HCT116 (cell line): ENCODE results near the gene IGSF21. TPM values are rescaled to one million over a fixed set of nuclear protein-coding genes. Genes with fewer than 3 reads are reported as not detected.

Source experiments
- ATAC-seq: fragments of 200-7000 bp; cut with Tn5 transposase; 2 replicates; pipeline ENCODE4 v1.9.1; 2020; ENCODE audit warnings: mild to moderate bottlenecking, moderate library complexity
- BruUV-seq: library from RNA; stranded (reverse); fragments of 400-500 nt; replicated peaks from 2 replicates; lab custom pipeline; 2021; lab: Mats Ljungman, UMichigan
- CTCF ChIA-PET: fragments of 300-600 bp; sonication (Branson Sonifier 250); formaldehyde crosslinking; loops from one replicate; lab custom pipeline; 2021; ENCODE audit warnings: antibody characterized with exemption; lab: Charles Lee
- POLR2A ChIA-PET: fragments of 300-600, 350-600 bp; sonication (Branson Sonifier 250); formaldehyde crosslinking; loops from one replicate; lab custom pipeline; 2021; ENCODE audit warnings: antibody characterized with exemption; lab: Charles Lee
- RAD21 ChIA-PET, 2 experiments: fragments of 300-600 bp; sonication (Branson Sonifier 250); formaldehyde crosslinking; loops; one replicate each; lab custom pipeline; 2023; ENCODE audit warnings: low total read pairs in 2 of 2; ENCODE audit not compliant: uncharacterized antibody in 2 of 2, unreplicated experiment in 2 of 2, low non-redundant PET in 1 of 2; lab: Charles Lee
- DNase-seq: peaks from one replicate; pipeline ENCODE4 v3.0.0-alpha.2; 2010; ENCODE audit warnings: low read depth, low spot score
- H2AFZ ChIP-seq: fragments of 200-600 bp; shearing (Covaris generic), sonication (generic); 2 replicates; pipeline ENCODE4 v1.6.1; 2017; ENCODE audit warnings: low read depth, mixed run types, mixed read lengths, antibody characterized with exemption, low read length; ENCODE audit not compliant: poor library complexity, severe bottlenecking
- H3K27ac ChIP-seq: 2 replicates; pipeline ENCODE4 v1.5.1; 2012; ENCODE audit warnings: low read depth, low read length
- H3K27me3 ChIP-seq: fragments of 200-600 bp; sonication (generic); 2 replicates; pipeline ENCODE4 v1.6.1; 2016; ENCODE audit warnings: mixed run types, low read length, mixed read lengths; ENCODE audit not compliant: insufficient read depth
- H3K36me3 ChIP-seq, 2 experiments: fragments of 200-500 bp in 1 of 2; fragments of 200-600 bp in 1 of 2; sonication (Bioruptor generic) in 1 of 2; sonication (generic) in 1 of 2; 2 replicates each; pipeline versions ENCODE4 v1.5.1 to v1.6.1; 2014 to 2016; ENCODE audit warnings: low read length in 2 of 2, inconsistent platforms in 1 of 2, mixed read lengths in 1 of 2, mixed run types in 1 of 2; ENCODE audit not compliant: insufficient read depth in 2 of 2, control insufficient read depth in 1 of 2
- H3K4me1 ChIP-seq, 2 experiments: fragments of 200-600 bp in 1 of 2; sonication (generic) in 1 of 2; 2 replicates each; pipeline versions ENCODE4 v1.5.1 to v1.6.1; 2012 to 2017; ENCODE audit warnings: low read length in 2 of 2, inconsistent platforms in 1 of 2, mild to moderate bottlenecking in 1 of 2, mixed read lengths in 1 of 2, mixed run types in 1 of 2, moderate library complexity in 1 of 2; ENCODE audit not compliant: insufficient read depth in 2 of 2, control insufficient read depth in 1 of 2
- H3K4me2 ChIP-seq: fragments of 200-600 bp; sonication (generic); 2 replicates; pipeline ENCODE4 v1.6.1; 2017; ENCODE audit warnings: mixed run types, low read length, mixed read lengths
- H3K4me3 ChIP-seq, 2 experiments: fragments of 200-600 bp in 1 of 2; sonication (generic) in 1 of 2; replicated peaks in 1 of 2; 2 replicates each; pipeline ENCODE4 v1.5.1; 2011 to 2016; ENCODE audit warnings: low read length in 2 of 2, control low read depth in 1 of 2, low read depth in 1 of 2, mild to moderate bottlenecking in 1 of 2, mixed read lengths in 1 of 2, mixed run types in 1 of 2
- H3K79me2 ChIP-seq: fragments of 200-600 bp; sonication (generic); 2 replicates; pipeline ENCODE4 v1.6.1; 2017; ENCODE audit warnings: mild to moderate bottlenecking, mixed run types, low read length, moderate library complexity, mixed read lengths; ENCODE audit not compliant: insufficient read depth
- H3K9ac ChIP-seq: fragments of 200-600 bp; sonication (generic); 2 replicates; pipeline ENCODE4 v1.6.1; 2016; ENCODE audit warnings: low read length, mixed read lengths
- H3K9me2 ChIP-seq: fragments of 200-600 bp; sonication (generic), shearing (Covaris generic); 2 replicates; pipeline ENCODE4 v1.6.1; 2017; ENCODE audit warnings: mixed run types, mild to moderate bottlenecking, moderate library complexity; ENCODE audit not compliant: insufficient read depth
- H3K9me3 ChIP-seq, 2 experiments: fragments of 200-500 bp in 1 of 2; fragments of 200-600 bp in 1 of 2; sonication (Bioruptor generic) in 1 of 2; sonication (generic) in 1 of 2; 2 replicates each; pipeline ENCODE4 v1.6.1; 2014 to 2017; ENCODE audit warnings: low read length in 2 of 2, mixed read lengths in 2 of 2, inconsistent platforms in 1 of 2, low read depth in 1 of 2, mild to moderate bottlenecking in 1 of 2, mixed run types in 1 of 2, moderate library complexity in 1 of 2; ENCODE audit not compliant: control insufficient read depth in 1 of 2, insufficient read depth in 1 of 2
- H4K20me1 ChIP-seq: fragments of 200-600 bp; sonication (generic), shearing (Covaris generic); 2 replicates; pipeline ENCODE4 v1.6.1; 2017; ENCODE audit warnings: mixed run types, mild to moderate bottlenecking, moderate library complexity; ENCODE audit not compliant: insufficient read depth
- ATF3 ChIP-seq: IDR thresholded peaks from 2 replicates; pipeline ENCODE4 v1.6.1; 2012
- CBX3 ChIP-seq: IDR thresholded peaks from 2 replicates; pipeline ENCODE4 v1.6.1; 2012; ENCODE audit warnings: low read depth
- CEBPB ChIP-seq: IDR thresholded peaks from 2 replicates; pipeline ENCODE4 v1.6.1; 2012; ENCODE audit warnings: low read depth
- EGR1 ChIP-seq: IDR thresholded peaks from 2 replicates; pipeline ENCODE4 v1.6.1; 2012; ENCODE audit warnings: low read depth
- ELF1 ChIP-seq: IDR thresholded peaks from 2 replicates; pipeline ENCODE4 v1.6.1; 2012; ENCODE audit warnings: low read depth, borderline replicate concordance
- EZH2 ChIP-seq: fragments of 200-600 bp; sonication (generic); IDR thresholded peaks from 2 replicates; pipeline ENCODE4 v1.6.1; 2017; ENCODE audit warnings: antibody characterized with exemption, mixed run types
- FOSL1 ChIP-seq: IDR thresholded peaks from 2 replicates; pipeline ENCODE4 v1.6.1; 2012; ENCODE audit warnings: low read depth
- JUND ChIP-seq: IDR thresholded peaks from 2 replicates; pipeline ENCODE4 v1.6.1; 2012
- RAD21 ChIP-seq: IDR thresholded peaks from 2 replicates; pipeline ENCODE4 v1.6.1; 2012; ENCODE audit warnings: low read depth, mild to moderate bottlenecking
- SP1 ChIP-seq: IDR thresholded peaks from 2 replicates; pipeline ENCODE4 v1.6.1; 2012; ENCODE audit warnings: low read depth
- SRF ChIP-seq: IDR thresholded peaks from 2 replicates; pipeline ENCODE4 v1.6.1; 2012; ENCODE audit warnings: low read depth
- ZNF274 ChIP-seq: fragments of 200-500 bp; sonication (Bioruptor generic); IDR thresholded peaks from 2 replicates; pipeline ENCODE4 v1.6.1; 2014; ENCODE audit warnings: mild to moderate bottlenecking, low read depth, low read length, inconsistent platforms
- intact Hi-C: fragments of 100-400 bp; cut with micrococcal nuclease; formaldehyde crosslinking; loops from 2 replicates; pipeline ENCODE4 v1.10.0; 2022
- total RNA-seq: library from RNA; stranded (reverse); gene quantifications from one replicate; pipeline ENCODE4 v1.2.1, GENCODE V29; 2021; ENCODE audit not compliant: unreplicated experiment
- TF ChIP-seq, protein P1 (sequence below), 3 experiments: fragments of 200-600 bp in 1 of 3; sonication (generic) in 1 of 3; IDR thresholded peaks in 2 of 3; conservative IDR thresholded peaks in 1 of 3; 2 replicates each; pipeline ENCODE4 v1.5.1; 2012 to 2017; ENCODE audit warnings: low read depth in 2 of 3, low read length in 2 of 3, antibody characterized with exemption in 1 of 3, borderline replicate concordance in 1 of 3, control low read depth in 1 of 3, mild to moderate bottlenecking in 1 of 3, mixed read lengths in 1 of 3, mixed run types in 1 of 3, moderate library complexity in 1 of 3; ENCODE audit not compliant: insufficient read depth in 1 of 3

Gene IGSF21
- total RNA-seq, 1 experiment from 2014 or later, result not detected

DNA sequence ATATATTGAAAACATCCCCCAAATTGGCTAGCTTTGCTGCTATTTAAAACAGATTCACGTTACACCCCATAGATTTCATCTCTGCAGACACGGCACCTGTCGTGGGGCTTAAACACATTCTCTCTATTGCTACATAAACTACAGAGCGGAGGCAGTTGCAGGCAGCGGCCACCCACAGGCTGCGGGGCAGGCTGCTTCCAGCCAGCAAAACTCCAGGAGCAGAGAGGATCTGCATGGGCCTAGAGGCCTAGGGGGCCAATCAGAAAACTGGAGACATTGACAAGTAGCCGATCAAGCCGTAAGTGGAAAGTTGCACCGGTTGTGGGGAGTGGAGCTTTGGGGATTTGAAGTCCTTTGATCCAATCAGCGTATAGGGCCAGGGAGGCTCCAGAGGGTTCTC is 244.1 kb downstream of the IGSF21 start (continued):
- TF ChIP-seq, protein P1, sequence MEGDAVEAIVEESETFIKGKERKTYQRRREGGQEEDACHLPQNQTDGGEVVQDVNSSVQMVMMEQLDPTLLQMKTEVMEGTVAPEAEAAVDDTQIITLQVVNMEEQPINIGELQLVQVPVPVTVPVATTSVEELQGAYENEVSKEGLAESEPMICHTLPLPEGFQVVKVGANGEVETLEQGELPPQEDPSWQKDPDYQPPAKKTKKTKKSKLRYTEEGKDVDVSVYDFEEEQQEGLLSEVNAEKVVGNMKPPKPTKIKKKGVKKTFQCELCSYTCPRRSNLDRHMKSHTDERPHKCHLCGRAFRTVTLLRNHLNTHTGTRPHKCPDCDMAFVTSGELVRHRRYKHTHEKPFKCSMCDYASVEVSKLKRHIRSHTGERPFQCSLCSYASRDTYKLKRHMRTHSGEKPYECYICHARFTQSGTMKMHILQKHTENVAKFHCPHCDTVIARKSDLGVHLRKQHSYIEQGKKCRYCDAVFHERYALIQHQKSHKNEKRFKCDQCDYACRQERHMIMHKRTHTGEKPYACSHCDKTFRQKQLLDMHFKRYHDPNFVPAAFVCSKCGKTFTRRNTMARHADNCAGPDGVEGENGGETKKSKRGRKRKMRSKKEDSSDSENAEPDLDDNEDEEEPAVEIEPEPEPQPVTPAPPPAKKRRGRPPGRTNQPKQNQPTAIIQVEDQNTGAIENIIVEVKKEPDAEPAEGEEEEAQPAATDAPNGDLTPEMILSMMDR (IDR thresholded peaks at IDR 0.05 in 2 of 3, conservative IDR thresholded peaks at IDR 0.05 in 1 of 3; ENCODE audit: borderline replicate concordance in 1 of 3, insufficient read depth in 1 of 3, low read depth in 2 of 3, low read length in 2 of 3), result no peak

DNA sequence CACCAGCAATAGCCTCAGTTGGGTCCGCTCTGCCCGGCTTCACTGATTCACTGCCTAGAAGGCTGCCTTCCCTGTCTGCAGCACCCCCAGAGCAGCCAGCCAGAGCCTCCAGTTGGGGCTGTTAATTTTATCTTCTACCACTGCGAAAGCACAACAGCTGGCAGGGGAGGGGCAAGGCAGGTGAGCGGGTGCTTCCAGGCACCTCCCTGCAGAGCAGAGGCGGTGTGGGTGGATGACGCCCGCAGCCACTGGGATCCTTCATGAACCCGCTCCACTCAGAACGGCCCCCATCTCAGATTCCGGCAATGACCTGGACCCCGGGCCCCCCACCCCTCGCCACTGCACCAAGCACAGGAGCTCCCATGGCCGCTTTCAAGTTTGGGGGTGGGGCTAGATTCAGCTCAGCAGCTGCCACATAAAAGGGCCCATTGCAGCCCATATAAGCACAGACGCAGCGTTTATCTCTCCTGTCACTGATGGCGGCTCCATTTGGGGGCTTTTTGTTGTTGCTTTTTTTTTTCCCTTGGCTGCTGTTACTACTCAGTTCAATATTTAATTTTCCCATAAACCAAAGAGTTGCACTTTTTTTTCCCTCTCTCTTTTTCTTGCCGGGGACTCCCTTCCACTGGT is 245.2 kb downstream of the IGSF21 start:
- DNase-seq (no peak), ATAC-seq (no peak)
- no peak for TF ChIP-seq JUND
- Histone ChIP-seq H3K27ac (no peak overlapping the region), H3K27me3 (peaks cover 36% of the 10 kb centered on the region), H3K4me3 (no peak overlapping the region), H3K79me2 (no peaks in the 10 kb centered on the region), H3K4me1 (no peaks in the 10 kb centered on the region), H3K9me2 (no peaks in the 10 kb centered on the region), H3K4me2 (no peak overlapping the region), H3K9me3 (no peaks in the 10 kb centered on the region), H4K20me1 (no peaks in the 10 kb centered on the region), H2AFZ (no peak overlapping the region), H3K36me3 (no peaks in the 10 kb centered on the region), H3K9ac (no peak overlapping the region)
- BruUV-seq, result no TSS peak
- ChIA-PET POLR2A (no interaction called here), CTCF (no interaction called here), RAD21 (no interaction called here)
- intact Hi-C loops, result no loop called here

GRCh38 chr1:18353528-18353927 is 245.9 kb downstream of the IGSF21 start:
- CTCF ChIA-PET, result no interaction called here
- DNase-seq, result no peak
- BruUV-seq, result no TSS peak

More at GRCh38 chr1:18353528-18353927, 245.9 kb downstream of the IGSF21 start:
- Histone ChIP-seq H3K36me3 (no peaks in the 10 kb centered on the region), H3K9me3 (no peaks in the 10 kb centered on the region), H3K4me1 (no peaks in the 10 kb centered on the region), H3K9ac (no peak overlapping the region), H3K27me3 (peaks cover 44% of the 10 kb centered on the region), H3K9me2 (no peaks in the 10 kb centered on the region), H3K79me2 (no peaks in the 10 kb centered on the region), H3K4me2 (no peak overlapping the region), H3K27ac (no peak overlapping the region), H2AFZ (no peak overlapping the region), H4K20me1 (no peaks in the 10 kb centered on the region)
- RAD21 ChIA-PET, result no interaction called here
- no peak for ATAC-seq
- intact Hi-C loops, result no loop called here
- no peak for TF ChIP-seq CBX3
- no peak for TF ChIP-seq EZH2
- TF ChIP-seq SRF, result no peak
- no peak for TF ChIP-seq CEBPB
- TF ChIP-seq FOSL1, result no peak
- TF ChIP-seq, protein P1 (IDR thresholded peaks at IDR 0.05 in 2 of 3, conservative IDR thresholded peaks at IDR 0.05 in 1 of 3; ENCODE audit: borderline replicate concordance in 1 of 3, insufficient read depth in 1 of 3, low read depth in 2 of 3, low read length in 2 of 3), result no peak
- TF ChIP-seq SP1, result no peak
- no peak for TF ChIP-seq ATF3
- no peak for TF ChIP-seq EGR1
- TF ChIP-seq ZNF274, result no peak
- no peak for TF ChIP-seq RAD21
- no peak for TF ChIP-seq ELF1
- TF ChIP-seq, all 23 proteins: peak for 0
- POLR2A ChIA-PET, result no interaction called here
- no peak overlapping the region for H3K4me3 ChIP-seq
